SK-N-SH (cell line): ENCODE measurements around the gene SHTN1. TPM values are rescaled to one million over a fixed set of nuclear protein-coding genes. Genes with fewer than 3 reads are reported as not detected.

Source experiments
- CTCF ChIA-PET: fragments of 300-600, 350-600 bp; formaldehyde crosslinking; extraction: SDS; loops from one replicate; lab custom pipeline; 2021; lab: Yijun Ruan, JAX
- POLR2A ChIA-PET: fragments of 350-600 bp; sonication (Branson Sonifier 250); formaldehyde crosslinking; extraction: SDS; loops from one replicate; lab custom pipeline; 2020; ENCODE audit warnings: antibody characterized with exemption, inconsistent platforms; lab: Yijun Ruan, JAX
- DNase-seq: peaks from one replicate; pipeline ENCODE4 v3.0.0; 2012
- H2AFZ ChIP-seq: fragments of 200-600 bp; sonication (generic); 2 replicates; pipeline ENCODE4 v1.8.1; 2016; ENCODE audit warnings: antibody characterized with exemption, mild to moderate bottlenecking, low read depth
- H3F3A ChIP-seq: fragments of 200-600 bp; sonication (generic); replicated peaks from 2 replicates; pipeline ENCODE3; 2016; ENCODE audit warnings: antibody characterized with exemption, mild to moderate bottlenecking; ENCODE audit not compliant: insufficient read depth
- H3K27ac ChIP-seq, 2 experiments: fragments of 200-500 bp in 1 of 2; fragments of 200-600 bp in 1 of 2; sonication (Bioruptor generic) in 1 of 2; sonication (generic), shearing (Covaris generic) in 1 of 2; 2 replicates each; pipeline versions ENCODE4 v1.5.1 to v1.6.1; 2014 to 2016; ENCODE audit warnings: low read depth in 2 of 2, inconsistent platforms in 1 of 2, low read length in 1 of 2, mild to moderate bottlenecking in 1 of 2, mixed read lengths in 1 of 2
- H3K27me3 ChIP-seq: fragments of 200-600 bp; sonication (generic), shearing (Covaris generic); 2 replicates; pipeline ENCODE4 v1.6.1; 2016; ENCODE audit warnings: mixed run types; ENCODE audit not compliant: insufficient read depth
- H3K36me3 ChIP-seq, 2 experiments: fragments of 200-500 bp in 1 of 2; fragments of 200-600 bp in 1 of 2; sonication (Bioruptor generic) in 1 of 2; sonication (generic) in 1 of 2; replicated peaks in 1 of 2; 2 replicates each; pipeline versions ENCODE3 to v1.5.1; 2014 to 2016; ENCODE audit warnings: low read length in 1 of 2, mild to moderate bottlenecking in 1 of 2; ENCODE audit not compliant: insufficient read depth in 2 of 2, control insufficient read depth in 1 of 2
- H3K4me1 ChIP-seq, 2 experiments: fragments of 200-500 bp in 1 of 2; fragments of 200-600 bp in 1 of 2; sonication (Bioruptor generic) in 1 of 2; sonication (generic), shearing (Covaris generic) in 1 of 2; 2 replicates each; pipeline versions ENCODE4 v1.5.1 to v1.6.1; 2014 to 2016; ENCODE audit warnings: low read depth in 1 of 2, low read length in 1 of 2, mixed run types in 1 of 2; ENCODE audit not compliant: insufficient read depth in 2 of 2, control insufficient read depth in 1 of 2
- H3K4me2 ChIP-seq: fragments of 200-600 bp; sonication (generic), shearing (Covaris generic); 2 replicates; pipeline ENCODE4 v1.6.1; 2017; ENCODE audit warnings: mixed run types
- H3K4me3 ChIP-seq, 2 experiments: fragments of 200-500 bp in 1 of 2; fragments of 200-600 bp in 1 of 2; sonication (Bioruptor generic) in 1 of 2; sonication (generic), shearing (Covaris generic) in 1 of 2; 2 replicates each; pipeline versions ENCODE4 v1.5.1 to v1.8.1; 2014 to 2016; ENCODE audit warnings: low read depth in 2 of 2, inconsistent platforms in 1 of 2, low read length in 1 of 2, mild to moderate bottlenecking in 1 of 2, mixed read lengths in 1 of 2, moderate library complexity in 1 of 2
- H3K79me2 ChIP-seq: fragments of 200-600 bp; sonication (generic); 2 replicates; pipeline ENCODE4 v1.8.1; 2017; ENCODE audit warnings: mild to moderate bottlenecking; ENCODE audit not compliant: insufficient read depth
- H3K9ac ChIP-seq: fragments of 200-600 bp; sonication (generic); 2 replicates; pipeline ENCODE4 v1.6.1; 2017; ENCODE audit warnings: mixed run types
- H3K9me2 ChIP-seq: fragments of 200-600 bp; sonication (generic); 2 replicates; pipeline ENCODE4 v1.6.1; 2017; ENCODE audit warnings: mixed run types
- H3K9me3 ChIP-seq: fragments of 200-600 bp; sonication (generic); 2 replicates; pipeline ENCODE4 v1.6.1; 2017; ENCODE audit warnings: mixed run types, mild to moderate bottlenecking, moderate library complexity
- H4K20me1 ChIP-seq: fragments of 200-600 bp; sonication (generic); 2 replicates; pipeline ENCODE4 v1.6.1; 2017; ENCODE audit warnings: mild to moderate bottlenecking, mixed run types; ENCODE audit not compliant: insufficient read depth
- CHD2 ChIP-seq: fragments of 150-350 bp; IDR thresholded peaks from 2 replicates; pipeline ENCODE4 v1.6.1; 2018; ENCODE audit warnings: low read length; ENCODE audit not compliant: partially characterized antibody
- ELF1 ChIP-seq: IDR thresholded peaks from 2 replicates; pipeline ENCODE4 v1.4.0; 2012
- EP300 ChIP-seq, 2 experiments: IDR thresholded peaks; 2 replicates each; pipeline versions ENCODE4 v1.4.0 to v1.6.1; 2012; ENCODE audit warnings: borderline replicate concordance in 1 of 2, low read depth in 1 of 2, low read length in 1 of 2
- FOSL2 ChIP-seq: IDR thresholded peaks from 2 replicates; pipeline ENCODE4 v1.4.0; 2012; ENCODE audit warnings: low read depth, mild to moderate bottlenecking, moderate library complexity, borderline replicate concordance
- FOXM1 ChIP-seq: IDR thresholded peaks from 2 replicates; pipeline ENCODE4 v1.4.0; 2012; ENCODE audit warnings: low read depth, mild to moderate bottlenecking
- JUND ChIP-seq: IDR thresholded peaks from 2 replicates; pipeline ENCODE4 v1.4.0; 2012
- MEF2A ChIP-seq: IDR thresholded peaks from 2 replicates; pipeline ENCODE4 v1.4.0; 2012; ENCODE audit warnings: low read depth, borderline replicate concordance
- NFIC ChIP-seq: IDR thresholded peaks from 2 replicates; pipeline ENCODE4 v1.4.0; 2012; ENCODE audit warnings: borderline replicate concordance
- NRF1 ChIP-seq: IDR thresholded peaks from 2 replicates; pipeline ENCODE4 v1.6.1; 2012; ENCODE audit warnings: low read depth, mild to moderate bottlenecking, low read length
- RAD21 ChIP-seq: IDR thresholded peaks from 2 replicates; pipeline ENCODE4 v1.6.1; 2012; ENCODE audit warnings: mild to moderate bottlenecking, low read length
- RXRA ChIP-seq: IDR thresholded peaks from 2 replicates; pipeline ENCODE4 v1.4.0; 2012; ENCODE audit warnings: low read depth, mild to moderate bottlenecking, borderline replicate concordance
- SIN3A ChIP-seq: IDR thresholded peaks from 2 replicates; pipeline ENCODE4 v1.6.1; 2012; ENCODE audit warnings: low read depth, mild to moderate bottlenecking, low read length, moderate library complexity, borderline replicate concordance
- TAF1 ChIP-seq: IDR thresholded peaks from 2 replicates; pipeline ENCODE4 v1.6.1; 2012; ENCODE audit warnings: low read depth, mild to moderate bottlenecking, low read length, moderate library complexity, borderline replicate concordance
- TCF12 ChIP-seq: IDR thresholded peaks from 2 replicates; pipeline ENCODE4 v1.4.0; 2012
- WGBS: methylation state at CpG from one replicate; pipeline ENCODE4 v1.1.6; 2017; ENCODE audit warnings: low lambda C conversion rate; 5-methylcytosine and 5-hydroxymethylcytosine counted together
- polyA plus RNA-seq, 3 experiments: library from polyadenylated mRNA; depleted of rRNA; stranded (reverse); fragments of >200 nt; gene quantifications; 2 replicates each; pipeline ENCODE4 v1.2.3, GENCODE V29; 2012
- TF ChIP-seq, protein P1 (sequence below): IDR thresholded peaks from 2 replicates; pipeline ENCODE4 v1.6.1; 2012; ENCODE audit warnings: mild to moderate bottlenecking, low read depth, low read length, moderate library complexity
- TF ChIP-seq, protein P2 (sequence below): IDR thresholded peaks from 2 replicates; pipeline ENCODE4; 2012
- TF ChIP-seq, protein P3 (sequence below): IDR thresholded peaks from 2 replicates; pipeline ENCODE4 v1.4.0; 2012; ENCODE audit warnings: low read depth, borderline replicate concordance

SHTN1 gene
- polyA plus RNA-seq, 1 of the 3 experiments (the other 2 are of a cell fraction), result 5.2 TPM

DNA sequence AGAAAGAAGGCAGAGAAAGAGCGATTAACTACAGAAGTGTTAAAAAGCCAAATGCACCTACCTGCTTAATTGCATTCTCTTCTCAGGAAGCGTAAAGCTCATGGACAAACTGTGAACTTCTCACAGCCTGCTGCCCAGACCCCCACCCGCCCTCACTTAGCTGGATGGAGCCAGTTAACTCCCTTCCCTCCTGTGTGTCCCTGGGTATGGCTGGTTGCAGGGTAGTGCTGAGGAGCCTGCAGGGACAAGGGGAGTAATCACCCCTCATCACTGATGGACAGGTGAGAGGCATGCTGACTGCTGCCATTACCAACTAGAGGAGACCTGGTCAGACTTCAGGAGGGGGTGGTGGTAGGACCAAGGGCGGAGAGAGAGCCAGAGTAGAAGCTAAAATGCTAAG is 118.2 kb downstream of the SHTN1 start:
- POLR2A ChIA-PET, result no interaction called here
- H3K27me3 ChIP-seq, result no peaks in the 10 kb centered on the region
- no peaks in the 10 kb centered on the region for H3K9me3 ChIP-seq
- no peak overlapping the region for H3K27ac ChIP-seq
- TF ChIP-seq MEF2A (no peak), TCF12 (no peak), RXRA (no peak), NRF1 (no peak), FOSL2 (no peak), EP300 (IDR thresholded peaks at IDR 0.05; ENCODE audit: borderline replicate concordance in 1 of 2, low read depth in 1 of 2, low read length in 1 of 2) (no peak), NFIC (no peak), ELF1 (no peak), FOXM1 (no peak), JUND (no peak), SIN3A (no peak), TAF1 (no peak), RAD21 (no peak), CHD2 (no peak)
- TF ChIP-seq, protein P1, sequence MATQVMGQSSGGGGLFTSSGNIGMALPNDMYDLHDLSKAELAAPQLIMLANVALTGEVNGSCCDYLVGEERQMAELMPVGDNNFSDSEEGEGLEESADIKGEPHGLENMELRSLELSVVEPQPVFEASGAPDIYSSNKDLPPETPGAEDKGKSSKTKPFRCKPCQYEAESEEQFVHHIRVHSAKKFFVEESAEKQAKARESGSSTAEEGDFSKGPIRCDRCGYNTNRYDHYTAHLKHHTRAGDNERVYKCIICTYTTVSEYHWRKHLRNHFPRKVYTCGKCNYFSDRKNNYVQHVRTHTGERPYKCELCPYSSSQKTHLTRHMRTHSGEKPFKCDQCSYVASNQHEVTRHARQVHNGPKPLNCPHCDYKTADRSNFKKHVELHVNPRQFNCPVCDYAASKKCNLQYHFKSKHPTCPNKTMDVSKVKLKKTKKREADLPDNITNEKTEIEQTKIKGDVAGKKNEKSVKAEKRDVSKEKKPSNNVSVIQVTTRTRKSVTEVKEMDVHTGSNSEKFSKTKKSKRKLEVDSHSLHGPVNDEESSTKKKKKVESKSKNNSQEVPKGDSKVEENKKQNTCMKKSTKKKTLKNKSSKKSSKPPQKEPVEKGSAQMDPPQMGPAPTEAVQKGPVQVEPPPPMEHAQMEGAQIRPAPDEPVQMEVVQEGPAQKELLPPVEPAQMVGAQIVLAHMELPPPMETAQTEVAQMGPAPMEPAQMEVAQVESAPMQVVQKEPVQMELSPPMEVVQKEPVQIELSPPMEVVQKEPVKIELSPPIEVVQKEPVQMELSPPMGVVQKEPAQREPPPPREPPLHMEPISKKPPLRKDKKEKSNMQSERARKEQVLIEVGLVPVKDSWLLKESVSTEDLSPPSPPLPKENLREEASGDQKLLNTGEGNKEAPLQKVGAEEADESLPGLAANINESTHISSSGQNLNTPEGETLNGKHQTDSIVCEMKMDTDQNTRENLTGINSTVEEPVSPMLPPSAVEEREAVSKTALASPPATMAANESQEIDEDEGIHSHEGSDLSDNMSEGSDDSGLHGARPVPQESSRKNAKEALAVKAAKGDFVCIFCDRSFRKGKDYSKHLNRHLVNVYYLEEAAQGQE, result no peak
- TF ChIP-seq, protein P2, sequence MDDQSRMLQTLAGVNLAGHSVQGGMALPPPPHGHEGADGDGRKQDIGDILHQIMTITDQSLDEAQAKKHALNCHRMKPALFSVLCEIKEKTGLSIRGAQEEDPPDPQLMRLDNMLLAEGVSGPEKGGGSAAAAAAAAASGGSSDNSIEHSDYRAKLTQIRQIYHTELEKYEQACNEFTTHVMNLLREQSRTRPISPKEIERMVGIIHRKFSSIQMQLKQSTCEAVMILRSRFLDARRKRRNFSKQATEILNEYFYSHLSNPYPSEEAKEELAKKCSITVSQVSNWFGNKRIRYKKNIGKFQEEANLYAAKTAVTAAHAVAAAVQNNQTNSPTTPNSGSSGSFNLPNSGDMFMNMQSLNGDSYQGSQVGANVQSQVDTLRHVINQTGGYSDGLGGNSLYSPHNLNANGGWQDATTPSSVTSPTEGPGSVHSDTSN, result no peak
- TF ChIP-seq, protein P3, sequence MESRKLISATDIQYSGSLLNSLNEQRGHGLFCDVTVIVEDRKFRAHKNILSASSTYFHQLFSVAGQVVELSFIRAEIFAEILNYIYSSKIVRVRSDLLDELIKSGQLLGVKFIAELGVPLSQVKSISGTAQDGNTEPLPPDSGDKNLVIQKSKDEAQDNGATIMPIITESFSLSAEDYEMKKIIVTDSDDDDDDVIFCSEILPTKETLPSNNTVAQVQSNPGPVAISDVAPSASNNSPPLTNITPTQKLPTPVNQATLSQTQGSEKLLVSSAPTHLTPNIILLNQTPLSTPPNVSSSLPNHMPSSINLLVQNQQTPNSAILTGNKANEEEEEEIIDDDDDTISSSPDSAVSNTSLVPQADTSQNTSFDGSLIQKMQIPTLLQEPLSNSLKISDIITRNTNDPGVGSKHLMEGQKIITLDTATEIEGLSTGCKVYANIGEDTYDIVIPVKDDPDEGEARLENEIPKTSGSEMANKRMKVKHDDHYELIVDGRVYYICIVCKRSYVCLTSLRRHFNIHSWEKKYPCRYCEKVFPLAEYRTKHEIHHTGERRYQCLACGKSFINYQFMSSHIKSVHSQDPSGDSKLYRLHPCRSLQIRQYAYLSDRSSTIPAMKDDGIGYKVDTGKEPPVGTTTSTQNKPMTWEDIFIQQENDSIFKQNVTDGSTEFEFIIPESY, result no peak
- peaks cover 20% of the 10 kb centered on the region for H3F3A ChIP-seq
- no peaks in the 10 kb centered on the region for H3K79me2 ChIP-seq
- H3K4me2 ChIP-seq, result no peak overlapping the region
- H3K4me3 ChIP-seq, result no peak overlapping the region
- WGBS, result 97% methylated on average over 4 of the region's 4 CpGs
- CTCF ChIA-PET, result interaction anchor here (1.0 to 1.5 kb wide), 5 partner anchors 10 to 288 kb away, joined by 3 to 6 read pairs (median 3); no protein-coding TSS in a partner anchor
- DNase-seq, result no peak
- H4K20me1 ChIP-seq, result peaks cover 4% of the 10 kb centered on the region; the same call in 1 of the 2 replicates
- no peaks in the 10 kb centered on the region for H3K9me2 ChIP-seq
- peaks cover 4 to 12% of the 10 kb centered on the region in 2 experiments for H3K36me3 ChIP-seq
- H3K4me1 ChIP-seq, result peaks cover 9 to 33% of the 10 kb centered on the region in 2 experiments
- H2AFZ ChIP-seq, result no peak overlapping the region
- H3K9ac ChIP-seq, result no peak overlapping the region
